SK-N-SH (cell line): ENCODE data around the gene TMEM248. TPM values are rescaled to one million over a fixed set of nuclear protein-coding genes. Genes with fewer than 3 reads are reported as not detected.

ENCODE experiments used
- CTCF ChIA-PET: fragments of 300-600, 350-600 bp; formaldehyde crosslinking; extraction: SDS; loops from one replicate; lab custom pipeline; 2021; lab: Yijun Ruan, JAX
- POLR2A ChIA-PET: fragments of 350-600 bp; sonication (Branson Sonifier 250); formaldehyde crosslinking; extraction: SDS; loops from one replicate; lab custom pipeline; 2020; ENCODE audit warnings: antibody characterized with exemption, inconsistent platforms; lab: Yijun Ruan, JAX
- DNase-seq: peaks from one replicate; pipeline ENCODE4 v3.0.0; 2012
- H2AFZ ChIP-seq: fragments of 200-600 bp; sonication (generic); 2 replicates; pipeline ENCODE4 v1.8.1; 2016; ENCODE audit warnings: antibody characterized with exemption, mild to moderate bottlenecking, low read depth
- H3F3A ChIP-seq: fragments of 200-600 bp; sonication (generic); replicated peaks from 2 replicates; pipeline ENCODE3; 2016; ENCODE audit warnings: antibody characterized with exemption, mild to moderate bottlenecking; ENCODE audit not compliant: insufficient read depth
- H3K27ac ChIP-seq, 2 experiments: fragments of 200-500 bp in 1 of 2; fragments of 200-600 bp in 1 of 2; sonication (Bioruptor generic) in 1 of 2; sonication (generic), shearing (Covaris generic) in 1 of 2; 2 replicates each; pipeline versions ENCODE4 v1.5.1 to v1.6.1; 2014 to 2016; ENCODE audit warnings: low read depth in 2 of 2, inconsistent platforms in 1 of 2, low read length in 1 of 2, mild to moderate bottlenecking in 1 of 2, mixed read lengths in 1 of 2
- H3K27me3 ChIP-seq: fragments of 200-600 bp; sonication (generic), shearing (Covaris generic); 2 replicates; pipeline ENCODE4 v1.6.1; 2016; ENCODE audit warnings: mixed run types; ENCODE audit not compliant: insufficient read depth
- H3K36me3 ChIP-seq, 2 experiments: fragments of 200-500 bp in 1 of 2; fragments of 200-600 bp in 1 of 2; sonication (Bioruptor generic) in 1 of 2; sonication (generic) in 1 of 2; replicated peaks in 1 of 2; 2 replicates each; pipeline versions ENCODE3 to v1.5.1; 2014 to 2016; ENCODE audit warnings: low read length in 1 of 2, mild to moderate bottlenecking in 1 of 2; ENCODE audit not compliant: insufficient read depth in 2 of 2, control insufficient read depth in 1 of 2
- H3K4me1 ChIP-seq, 2 experiments: fragments of 200-500 bp in 1 of 2; fragments of 200-600 bp in 1 of 2; sonication (Bioruptor generic) in 1 of 2; sonication (generic), shearing (Covaris generic) in 1 of 2; 2 replicates each; pipeline versions ENCODE4 v1.5.1 to v1.6.1; 2014 to 2016; ENCODE audit warnings: low read depth in 1 of 2, low read length in 1 of 2, mixed run types in 1 of 2; ENCODE audit not compliant: insufficient read depth in 2 of 2, control insufficient read depth in 1 of 2
- H3K4me2 ChIP-seq: fragments of 200-600 bp; sonication (generic), shearing (Covaris generic); 2 replicates; pipeline ENCODE4 v1.6.1; 2017; ENCODE audit warnings: mixed run types
- H3K4me3 ChIP-seq, 2 experiments: fragments of 200-500 bp in 1 of 2; fragments of 200-600 bp in 1 of 2; sonication (Bioruptor generic) in 1 of 2; sonication (generic), shearing (Covaris generic) in 1 of 2; 2 replicates each; pipeline versions ENCODE4 v1.5.1 to v1.8.1; 2014 to 2016; ENCODE audit warnings: low read depth in 2 of 2, inconsistent platforms in 1 of 2, low read length in 1 of 2, mild to moderate bottlenecking in 1 of 2, mixed read lengths in 1 of 2, moderate library complexity in 1 of 2
- H3K79me2 ChIP-seq: fragments of 200-600 bp; sonication (generic); 2 replicates; pipeline ENCODE4 v1.8.1; 2017; ENCODE audit warnings: mild to moderate bottlenecking; ENCODE audit not compliant: insufficient read depth
- H3K9ac ChIP-seq: fragments of 200-600 bp; sonication (generic); 2 replicates; pipeline ENCODE4 v1.6.1; 2017; ENCODE audit warnings: mixed run types
- H3K9me2 ChIP-seq: fragments of 200-600 bp; sonication (generic); 2 replicates; pipeline ENCODE4 v1.6.1; 2017; ENCODE audit warnings: mixed run types
- H3K9me3 ChIP-seq: fragments of 200-600 bp; sonication (generic); 2 replicates; pipeline ENCODE4 v1.6.1; 2017; ENCODE audit warnings: mixed run types, mild to moderate bottlenecking, moderate library complexity
- H4K20me1 ChIP-seq: fragments of 200-600 bp; sonication (generic); 2 replicates; pipeline ENCODE4 v1.6.1; 2017; ENCODE audit warnings: mild to moderate bottlenecking, mixed run types; ENCODE audit not compliant: insufficient read depth
- EP300 ChIP-seq, 2 experiments: IDR thresholded peaks; 2 replicates each; pipeline versions ENCODE4 v1.4.0 to v1.6.1; 2012; ENCODE audit warnings: borderline replicate concordance in 1 of 2, low read depth in 1 of 2, low read length in 1 of 2
- IRF3 ChIP-seq: fragments of 150-350 bp; IDR thresholded peaks from 2 replicates; pipeline ENCODE4 v1.6.1; 2016; ENCODE audit warnings: mild to moderate bottlenecking, low read depth, low read length
- MAX ChIP-seq: IDR thresholded peaks from 2 replicates; pipeline ENCODE4 v1.4.0; 2012; ENCODE audit warnings: low read depth
- NFIC ChIP-seq: IDR thresholded peaks from 2 replicates; pipeline ENCODE4 v1.4.0; 2012; ENCODE audit warnings: borderline replicate concordance
- NRF1 ChIP-seq: IDR thresholded peaks from 2 replicates; pipeline ENCODE4 v1.6.1; 2012; ENCODE audit warnings: low read depth, mild to moderate bottlenecking, low read length
- POLR2AphosphoS5 ChIP-seq: IDR thresholded peaks from 2 replicates; pipeline ENCODE4 v1.6.1; 2012; ENCODE audit warnings: low read depth, low read length
- RCOR1 ChIP-seq: fragments of 150-350 bp; IDR thresholded peaks from 2 replicates; pipeline ENCODE4 v1.6.1; 2017; ENCODE audit warnings: antibody characterized with exemption, low read length
- RFX5 ChIP-seq: IDR thresholded peaks from 2 replicates; pipeline ENCODE4 v1.6.1; 2012; ENCODE audit warnings: mild to moderate bottlenecking, improper control_type of control experiment, low read length
- RXRA ChIP-seq: IDR thresholded peaks from 2 replicates; pipeline ENCODE4 v1.4.0; 2012; ENCODE audit warnings: low read depth, mild to moderate bottlenecking, borderline replicate concordance
- SIN3A ChIP-seq: IDR thresholded peaks from 2 replicates; pipeline ENCODE4 v1.6.1; 2012; ENCODE audit warnings: low read depth, mild to moderate bottlenecking, low read length, moderate library complexity, borderline replicate concordance
- SMC3 ChIP-seq: IDR thresholded peaks from 2 replicates; pipeline ENCODE4 v1.6.1; 2012; ENCODE audit warnings: low read depth, low read length, improper control_type of control experiment
- TAF1 ChIP-seq: IDR thresholded peaks from 2 replicates; pipeline ENCODE4 v1.6.1; 2012; ENCODE audit warnings: low read depth, mild to moderate bottlenecking, low read length, moderate library complexity, borderline replicate concordance
- TCF12 ChIP-seq: IDR thresholded peaks from 2 replicates; pipeline ENCODE4 v1.4.0; 2012
- TEAD4 ChIP-seq: IDR thresholded peaks from 2 replicates; pipeline ENCODE4 v1.4.0; 2012; ENCODE audit warnings: mild to moderate bottlenecking, borderline replicate concordance; ENCODE audit not compliant: insufficient read depth
- WGBS: methylation state at CpG from one replicate; pipeline ENCODE4 v1.1.6; 2017; ENCODE audit warnings: low lambda C conversion rate; 5-methylcytosine and 5-hydroxymethylcytosine counted together
- polyA plus RNA-seq, 3 experiments: library from polyadenylated mRNA; depleted of rRNA; stranded (reverse); fragments of >200 nt; gene quantifications; 2 replicates each; pipeline ENCODE4 v1.2.3, GENCODE V29; 2012
- TF ChIP-seq, protein P1 (sequence below): IDR thresholded peaks from 2 replicates; pipeline ENCODE4; 2012
- TF ChIP-seq, protein P2 (sequence below): IDR thresholded peaks from 2 replicates; pipeline ENCODE4 v1.4.0; 2012; ENCODE audit warnings: low read depth, borderline replicate concordance

The TMEM248 gene
- polyA plus RNA-seq, 1 of the 3 experiments (the other 2 are of a cell fraction), result 185 TPM

- no peaks in the 10 kb centered on the region for H3K9me2 ChIP-seq
- H3K4me2 ChIP-seq, result no peak overlapping the region
- no peak for DNase-seq
- H3K27ac ChIP-seq, result no peak overlapping the region
- no peak overlapping the region for H3K4me3 ChIP-seq
- H3K9me3 ChIP-seq, result no peaks in the 10 kb centered on the region
- 96% methylated on average over 4 of the region's 4 CpGs for WGBS
- H3K36me3 ChIP-seq, result peaks cover 33 to 38% of the 10 kb centered on the region in 2 experiments
- H3K4me1 ChIP-seq, result no peaks in the 10 kb centered on the region
- no peak overlapping the region for H3K9ac ChIP-seq
- TF ChIP-seq SIN3A, result no peak
- TF ChIP-seq TCF12, result no peak
- TF ChIP-seq TAF1, result no peak
- no peak for TF ChIP-seq EP300 (IDR thresholded peaks at IDR 0.05; ENCODE audit: borderline replicate concordance in 1 of 2, low read depth in 1 of 2, low read length in 1 of 2)
- no peak for TF ChIP-seq TEAD4
- no peak for TF ChIP-seq SMC3
- TF ChIP-seq, protein P1, sequence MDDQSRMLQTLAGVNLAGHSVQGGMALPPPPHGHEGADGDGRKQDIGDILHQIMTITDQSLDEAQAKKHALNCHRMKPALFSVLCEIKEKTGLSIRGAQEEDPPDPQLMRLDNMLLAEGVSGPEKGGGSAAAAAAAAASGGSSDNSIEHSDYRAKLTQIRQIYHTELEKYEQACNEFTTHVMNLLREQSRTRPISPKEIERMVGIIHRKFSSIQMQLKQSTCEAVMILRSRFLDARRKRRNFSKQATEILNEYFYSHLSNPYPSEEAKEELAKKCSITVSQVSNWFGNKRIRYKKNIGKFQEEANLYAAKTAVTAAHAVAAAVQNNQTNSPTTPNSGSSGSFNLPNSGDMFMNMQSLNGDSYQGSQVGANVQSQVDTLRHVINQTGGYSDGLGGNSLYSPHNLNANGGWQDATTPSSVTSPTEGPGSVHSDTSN, result no peak
- TF ChIP-seq MAX, result no peak
- TF ChIP-seq POLR2AphosphoS5, result no peak
- TF ChIP-seq NFIC, result no peak
- no peak for TF ChIP-seq IRF3
- TF ChIP-seq RCOR1, result no peak
- TF ChIP-seq, protein P2, sequence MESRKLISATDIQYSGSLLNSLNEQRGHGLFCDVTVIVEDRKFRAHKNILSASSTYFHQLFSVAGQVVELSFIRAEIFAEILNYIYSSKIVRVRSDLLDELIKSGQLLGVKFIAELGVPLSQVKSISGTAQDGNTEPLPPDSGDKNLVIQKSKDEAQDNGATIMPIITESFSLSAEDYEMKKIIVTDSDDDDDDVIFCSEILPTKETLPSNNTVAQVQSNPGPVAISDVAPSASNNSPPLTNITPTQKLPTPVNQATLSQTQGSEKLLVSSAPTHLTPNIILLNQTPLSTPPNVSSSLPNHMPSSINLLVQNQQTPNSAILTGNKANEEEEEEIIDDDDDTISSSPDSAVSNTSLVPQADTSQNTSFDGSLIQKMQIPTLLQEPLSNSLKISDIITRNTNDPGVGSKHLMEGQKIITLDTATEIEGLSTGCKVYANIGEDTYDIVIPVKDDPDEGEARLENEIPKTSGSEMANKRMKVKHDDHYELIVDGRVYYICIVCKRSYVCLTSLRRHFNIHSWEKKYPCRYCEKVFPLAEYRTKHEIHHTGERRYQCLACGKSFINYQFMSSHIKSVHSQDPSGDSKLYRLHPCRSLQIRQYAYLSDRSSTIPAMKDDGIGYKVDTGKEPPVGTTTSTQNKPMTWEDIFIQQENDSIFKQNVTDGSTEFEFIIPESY, result no peak
- TF ChIP-seq RFX5, result no peak
- TF ChIP-seq, all 33 proteins: peak for 0
- H3K27me3 ChIP-seq, result no peaks in the 10 kb centered on the region
- CTCF ChIA-PET, result no interaction called here
- peaks cover 3% of the 10 kb centered on the region for H3F3A ChIP-seq
- no peak overlapping the region for H2AFZ ChIP-seq
- POLR2A ChIA-PET, result no interaction called here
- H3K79me2 ChIP-seq, result no peaks in the 10 kb centered on the region
- no peaks in the 10 kb centered on the region for H4K20me1 ChIP-seq
Observed at GRCh38 chr7:66960192-66960591, 39.2 kb downstream of the TMEM248 start.

DNA sequence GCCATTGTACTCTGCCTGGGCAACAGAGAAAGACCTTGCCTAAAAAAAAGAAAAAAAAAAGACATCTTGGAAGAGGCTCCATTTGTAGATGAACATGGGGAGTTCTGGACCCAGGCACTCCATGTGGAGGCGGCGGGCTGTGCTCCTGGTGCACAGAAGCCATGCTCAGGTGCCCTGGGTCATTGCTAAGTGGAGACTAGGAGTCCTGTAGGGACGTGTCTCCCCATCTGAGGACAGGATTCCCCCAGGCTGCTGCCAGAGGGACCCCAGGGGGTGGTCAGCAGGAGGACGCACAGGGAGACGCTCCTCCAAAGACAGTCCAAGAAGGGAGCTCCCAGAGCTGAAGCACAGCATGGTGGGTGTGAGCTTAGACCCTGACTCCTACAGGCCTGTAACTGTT lies 40.1 kb downstream of the TMEM248 start:
- WGBS, result 99% methylated on average over 5 of the region's 5 CpGs
- DNase-seq, result no peak
- no peaks in the 10 kb centered on the region for H3K27me3 ChIP-seq
- H3K9me2 ChIP-seq, result no peaks in the 10 kb centered on the region
- H3K9me3 ChIP-seq, result no peaks in the 10 kb centered on the region
- ChIA-PET CTCF (no interaction called here), POLR2A (no interaction called here)
- H3K9ac ChIP-seq, result no peak overlapping the region
- no peak overlapping the region for H3K4me2 ChIP-seq
- no peaks in the 10 kb centered on the region for H3K4me1 ChIP-seq
- H2AFZ ChIP-seq, result no peak overlapping the region
- no peaks in the 10 kb centered on the region for H4K20me1 ChIP-seq
- peaks cover 3% of the 10 kb centered on the region for H3F3A ChIP-seq
- TF ChIP-seq IRF3 (no peak), NRF1 (no peak), RCOR1 (no peak), SIN3A (no peak), RXRA (no peak), SMC3 (no peak), TCF12 (no peak)
- TF ChIP-seq, protein P2, result no peak
- no peaks in the 10 kb centered on the region for H3K79me2 ChIP-seq
- H3K4me3 ChIP-seq, result no peak overlapping the region
- H3K36me3 ChIP-seq, result peaks cover 24 to 28% of the 10 kb centered on the region in 2 experiments
- H3K27ac ChIP-seq, result no peak overlapping the region
